OCI-LY1 (cell line): ENCODE results near the gene KRT34.
"Not testable (repeated sequence)": the region's sequence is repeated elsewhere in the genome, so short reads cannot be mapped to it uniquely, and the experiment has no call there.

ENCODE experiments used
- H2AFZ ChIP-seq: fragments of 200-600 bp; sonication (generic), shearing (Covaris generic); 2 replicates; pipeline ENCODE4 v1.6.0; 2014; ENCODE audit warnings: antibody characterized with exemption, mild to moderate bottlenecking, low read length
- H3F3A ChIP-seq: fragments of 200-600 bp; sonication (generic), shearing (Covaris generic); 2 replicates; pipeline ENCODE4 v1.6.0; 2014; ENCODE audit warnings: mild to moderate bottlenecking, antibody characterized with exemption, low read length, moderate library complexity; ENCODE audit not compliant: insufficient read depth
- H3K27ac ChIP-seq: fragments of 200-600 bp; sonication (generic); 2 replicates; pipeline ENCODE4 v1.5.1; 2014; ENCODE audit warnings: low read length, mixed run types, mild to moderate bottlenecking, low read depth; ENCODE audit not compliant: poor library complexity, severe bottlenecking
- H3K27me3 ChIP-seq: fragments of 200-600 bp; sonication (generic); 2 replicates; pipeline ENCODE4 v1.6.0; 2014; ENCODE audit warnings: antibody characterized with exemption, mild to moderate bottlenecking, low read length, moderate library complexity; ENCODE audit not compliant: insufficient read depth
- H3K36me3 ChIP-seq: fragments of 200-600 bp; sonication (generic); 2 replicates; pipeline ENCODE4 v1.6.1; 2014; ENCODE audit warnings: mild to moderate bottlenecking, antibody characterized with exemption, low read length, moderate library complexity, mixed read lengths; ENCODE audit not compliant: insufficient read depth
- H3K4me1 ChIP-seq: fragments of 200-600 bp; sonication (generic); 2 replicates; pipeline ENCODE4 v1.5.1; 2014; ENCODE audit warnings: mild to moderate bottlenecking, low read length, moderate library complexity; ENCODE audit not compliant: insufficient read depth, severe bottlenecking
- H3K4me2 ChIP-seq: fragments of 200-600 bp; sonication (generic), shearing (Covaris generic); 2 replicates; pipeline ENCODE4 v1.6.1; 2014; ENCODE audit warnings: low read length
- H3K4me3 ChIP-seq: fragments of 200-600 bp; sonication (generic); 2 replicates; pipeline ENCODE4 v1.5.1; 2014; ENCODE audit warnings: low read length, low read depth, mild to moderate bottlenecking, mixed read lengths; ENCODE audit not compliant: poor library complexity, severe bottlenecking
- H3K79me2 ChIP-seq: fragments of 200-600 bp; shearing (Covaris generic); 2 replicates; pipeline ENCODE4 v1.6.1; 2016; ENCODE audit warnings: mixed run types, low read length, mixed read lengths; ENCODE audit not compliant: insufficient read depth
- H3K9ac ChIP-seq: fragments of 200-600 bp; sonication (generic), shearing (Covaris generic); 2 replicates; pipeline ENCODE4 v1.6.1; 2014; ENCODE audit warnings: mild to moderate bottlenecking, low read length, mixed read lengths
- H3K9me2 ChIP-seq: fragments of 200-600 bp; sonication (generic), shearing (Covaris generic); 2 replicates; pipeline ENCODE4 v1.6.1; 2014; ENCODE audit warnings: low read depth, mild to moderate bottlenecking, low read length, mixed read lengths
- H3K9me3 ChIP-seq: fragments of 200-600 bp; shearing (Covaris generic); 2 replicates; pipeline ENCODE4 v1.6.1; 2014; ENCODE audit warnings: low read length, mixed read lengths
- H4K20me1 ChIP-seq: fragments of 200-600 bp; sonication (generic), shearing (Covaris generic); 2 replicates; pipeline ENCODE4 v1.6.0; 2016; ENCODE audit warnings: mild to moderate bottlenecking, low read length; ENCODE audit not compliant: insufficient read depth
- CTCF ChIP-seq: fragments of 200-600 bp; sonication (generic), shearing (Covaris generic); IDR thresholded peaks from 2 replicates; pipeline ENCODE4 v1.5.1; 2017; ENCODE audit warnings: mild to moderate bottlenecking, antibody characterized with exemption, low read length, moderate library complexity, mixed read lengths
- EZH2 ChIP-seq: fragments of 200-600 bp; sonication (generic), shearing (Covaris generic); IDR thresholded peaks from 2 replicates; pipeline ENCODE4 v1.8.0; 2017; ENCODE audit warnings: borderline replicate concordance, mixed run types, mild to moderate bottlenecking, antibody characterized with exemption, low read length, moderate library complexity, mixed read lengths

The KRT34 gene

GRCh38 chr17:41381943-41382342 lies at the start of gene KRT34:
Gene KRT34, minus strand, starts transcription at chr17:41382306. Its CDS starts 60 bp downstream, at chr17:41382246.
- not testable (repeated sequence) for H3K4me3 ChIP-seq, H3K9me3 ChIP-seq, H3K4me1 ChIP-seq, H3K79me2 ChIP-seq, H3K4me2 ChIP-seq, H3K9me2 ChIP-seq, H3K27ac ChIP-seq, H3K36me3 ChIP-seq, H2AFZ ChIP-seq, H4K20me1 ChIP-seq, H3K9ac ChIP-seq, H3K27me3 ChIP-seq, H3F3A ChIP-seq

GRCh38 chr17:41430376-41430775 lies 48.3 kb upstream of the KRT34 start:
- H3K9ac ChIP-seq, H3K79me2 ChIP-seq, H3K27me3 ChIP-seq, H3K9me2 ChIP-seq, H4K20me1 ChIP-seq, H3K9me3 ChIP-seq, H2AFZ ChIP-seq, H3K36me3 ChIP-seq, H3K4me2 ChIP-seq, H3K4me3 ChIP-seq, H3F3A ChIP-seq, H3K27ac ChIP-seq, H3K4me1 ChIP-seq: not testable (repeated sequence)

DNA sequence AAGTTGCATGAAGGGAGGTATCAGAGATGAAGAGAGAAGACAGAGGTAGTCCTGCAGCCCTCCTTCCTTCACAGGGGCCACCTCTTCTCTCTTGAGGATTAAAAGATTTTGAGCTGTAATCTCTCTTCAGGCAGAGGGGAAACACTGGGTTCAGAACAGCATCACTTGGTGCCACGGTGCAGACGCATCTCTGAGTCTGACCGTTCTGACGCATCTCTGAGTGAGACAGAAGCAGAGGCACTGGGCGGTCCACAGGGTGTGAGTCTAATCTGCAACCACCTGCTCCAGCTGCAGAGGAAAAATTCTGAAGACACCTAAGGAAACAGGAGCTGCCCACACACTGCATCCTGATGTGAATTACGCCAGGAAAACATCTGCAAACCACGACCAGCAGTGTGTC lies 47.6 kb upstream of the KRT34 start:
- Histone ChIP-seq H3K4me1 (no peaks in the 10 kb centered on the region), H3K9me3 (no peaks in the 10 kb centered on the region), H3K4me2 (no peak overlapping the region), H2AFZ (no peak overlapping the region), H4K20me1 (no peaks in the 10 kb centered on the region), H3K36me3 (no peaks in the 10 kb centered on the region), H3K9ac (no peak overlapping the region), H3F3A (no peaks in the 10 kb centered on the region), H3K79me2 (no peaks in the 10 kb centered on the region), H3K27ac (no peak overlapping the region), H3K4me3 (no peak overlapping the region), H3K9me2 (no peaks in the 10 kb centered on the region), H3K27me3 (no peaks in the 10 kb centered on the region)
- TF ChIP-seq EZH2 = no peak

GRCh38 chr17:41428591-41429291 lies 46.6 kb upstream of the KRT34 start:
- Histone ChIP-seq H2AFZ (no peak overlapping the region), H3K36me3 (no peaks in the 10 kb centered on the region), H3K4me2 (no peak overlapping the region), H3K27ac (no peak overlapping the region), H3K9me2 (no peaks in the 10 kb centered on the region), H3K79me2 (no peaks in the 10 kb centered on the region), H3K4me3 (no peak overlapping the region), H3K9ac (no peak overlapping the region), H3K4me1 (no peaks in the 10 kb centered on the region), H3K9me3 (no peaks in the 10 kb centered on the region), H3F3A (no peaks in the 10 kb centered on the region), H3K27me3 (no peaks in the 10 kb centered on the region), H4K20me1 (no peaks in the 10 kb centered on the region)
- TF ChIP-seq EZH2 = no peak
- no peak for TF ChIP-seq CTCF
